MM.1S (cell line): ENCODE data around the gene KCND3.

ENCODE experiments used
- EZH2 ChIP-seq: fragments of 300-600 bp; sonication (generic); optimal IDR thresholded peaks from 2 replicates; pipeline ENCODE3; 2017; ENCODE audit warnings: low read depth, mild to moderate bottlenecking, antibody characterized with exemption, low read length, mixed read lengths
- EZH2phosphoT487 ChIP-seq: fragments of 300-600 bp; sonication (generic); IDR thresholded peaks from 2 replicates; pipeline ENCODE4 v1.6.1; 2018; ENCODE audit warnings: antibody characterized with exemption, low read length
- TF ChIP-seq, protein P1 (sequence below): fragments of 300-600 bp; sonication (generic); IDR thresholded peaks from 2 replicates; pipeline ENCODE4 v1.5.1; 2016; ENCODE audit warnings: antibody characterized with exemption, low read length, mixed read lengths

DNA sequence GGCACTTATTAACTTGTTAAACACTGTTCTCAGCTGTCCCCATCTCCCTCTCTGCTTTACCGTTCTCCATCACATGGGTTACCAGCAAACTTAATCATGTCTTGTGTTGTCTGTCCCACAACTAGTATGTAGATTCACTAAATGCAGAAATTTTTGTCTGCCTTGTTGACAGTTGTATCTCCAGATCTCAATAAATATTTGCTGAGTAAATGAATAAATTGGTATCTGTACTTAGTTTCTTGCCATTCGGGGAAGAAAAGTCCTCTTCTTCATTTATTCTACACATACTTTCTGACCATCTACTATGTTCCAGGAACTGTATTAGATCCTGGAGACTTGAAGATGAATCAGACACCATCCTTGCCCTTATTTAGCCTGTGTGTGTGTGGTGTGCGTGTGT lies 97.9 kb downstream of the KCND3 start:
- no peak for TF ChIP-seq EZH2phosphoT487
- TF ChIP-seq, protein P1, sequence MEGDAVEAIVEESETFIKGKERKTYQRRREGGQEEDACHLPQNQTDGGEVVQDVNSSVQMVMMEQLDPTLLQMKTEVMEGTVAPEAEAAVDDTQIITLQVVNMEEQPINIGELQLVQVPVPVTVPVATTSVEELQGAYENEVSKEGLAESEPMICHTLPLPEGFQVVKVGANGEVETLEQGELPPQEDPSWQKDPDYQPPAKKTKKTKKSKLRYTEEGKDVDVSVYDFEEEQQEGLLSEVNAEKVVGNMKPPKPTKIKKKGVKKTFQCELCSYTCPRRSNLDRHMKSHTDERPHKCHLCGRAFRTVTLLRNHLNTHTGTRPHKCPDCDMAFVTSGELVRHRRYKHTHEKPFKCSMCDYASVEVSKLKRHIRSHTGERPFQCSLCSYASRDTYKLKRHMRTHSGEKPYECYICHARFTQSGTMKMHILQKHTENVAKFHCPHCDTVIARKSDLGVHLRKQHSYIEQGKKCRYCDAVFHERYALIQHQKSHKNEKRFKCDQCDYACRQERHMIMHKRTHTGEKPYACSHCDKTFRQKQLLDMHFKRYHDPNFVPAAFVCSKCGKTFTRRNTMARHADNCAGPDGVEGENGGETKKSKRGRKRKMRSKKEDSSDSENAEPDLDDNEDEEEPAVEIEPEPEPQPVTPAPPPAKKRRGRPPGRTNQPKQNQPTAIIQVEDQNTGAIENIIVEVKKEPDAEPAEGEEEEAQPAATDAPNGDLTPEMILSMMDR: no peak
- no peak for TF ChIP-seq EZH2
